Measurements from ENCODE around the gene NDUFB11.
"Not testable (repeated sequence)": the region's sequence is repeated elsewhere in the genome, so short reads cannot be mapped to it uniquely, and the experiment has no call there.

The NDUFB11 gene

DNA sequence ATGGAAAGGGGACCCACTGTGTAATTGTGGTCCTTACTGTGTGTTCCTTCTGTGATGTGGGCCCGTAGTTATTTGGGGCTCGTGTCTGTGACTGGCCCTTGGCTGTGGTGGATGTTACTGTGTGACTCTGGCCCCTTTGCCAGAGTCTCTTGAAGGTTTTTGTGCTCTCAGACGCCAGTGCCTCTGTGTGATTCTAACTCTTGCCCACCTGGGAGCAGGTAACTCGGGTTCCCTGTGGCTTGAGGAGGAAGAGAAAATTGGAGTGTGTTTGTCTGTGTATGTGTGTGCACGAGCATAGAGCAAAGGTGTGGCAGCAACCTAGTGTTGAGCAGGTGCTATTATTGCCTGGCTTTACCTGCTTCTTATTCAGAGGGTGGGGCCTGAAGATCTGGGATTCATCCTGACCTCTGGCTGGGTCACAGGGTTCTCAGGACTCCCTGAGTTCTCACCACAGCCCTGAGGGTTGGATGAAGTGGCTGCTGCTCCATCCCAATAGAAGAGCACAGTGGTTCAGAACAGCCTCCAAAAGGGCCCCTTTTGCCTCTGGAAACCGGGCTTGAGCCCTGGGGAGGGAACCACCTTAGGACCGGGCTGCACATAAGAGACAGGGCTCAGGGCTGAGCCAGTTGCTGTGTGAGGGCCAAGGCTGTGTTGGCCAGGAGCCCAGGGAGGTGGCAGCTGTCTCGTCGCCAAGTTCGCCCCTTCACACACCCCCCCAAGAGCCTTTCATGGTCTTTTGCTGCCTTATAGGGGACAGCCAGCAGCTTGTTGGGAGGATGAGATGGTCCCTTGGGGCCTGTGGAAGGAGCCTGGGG is 1.8 kb upstream of the NDUFB11 start:
- no peak for DNase-seq (ENCODE audit: low read depth)

DNA sequence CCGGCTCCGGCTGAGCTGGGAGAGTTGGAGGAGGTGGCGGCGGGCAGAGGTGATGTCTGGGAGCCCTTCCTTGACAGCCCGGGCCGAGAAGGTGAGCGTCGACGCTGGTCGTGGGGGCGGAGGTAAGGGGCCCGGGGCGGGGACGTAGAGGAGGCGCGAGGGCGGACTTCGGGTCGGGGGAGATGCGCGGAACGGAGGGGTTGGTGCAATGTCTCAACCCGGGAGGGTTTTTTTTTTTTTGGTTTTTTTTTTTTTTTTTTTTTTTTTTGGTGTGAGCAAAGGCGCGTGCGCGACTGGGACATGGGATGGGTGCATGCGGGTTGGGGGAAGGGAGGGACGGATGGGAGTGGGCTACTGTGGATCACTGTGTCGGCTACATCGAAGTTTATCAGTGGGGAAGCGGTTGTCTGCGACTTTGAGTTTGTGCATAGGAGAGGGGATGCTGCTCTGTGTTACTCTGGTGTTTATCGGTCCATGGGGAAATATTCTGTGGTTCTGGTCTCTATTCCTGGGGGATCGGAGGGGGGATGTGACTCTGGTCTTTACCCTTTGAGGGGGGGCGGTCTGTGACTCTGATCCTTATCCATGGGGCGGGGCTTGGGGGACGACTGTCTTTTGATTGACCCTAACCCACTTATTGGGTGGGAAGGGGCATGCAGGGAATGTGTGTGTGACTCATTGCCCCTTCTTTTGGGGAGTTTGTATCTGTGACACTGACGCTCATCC is 1.1 kb upstream of the NDUFB11 start:
- no peak for DNase-seq (ENCODE audit: low read depth)

DNA sequence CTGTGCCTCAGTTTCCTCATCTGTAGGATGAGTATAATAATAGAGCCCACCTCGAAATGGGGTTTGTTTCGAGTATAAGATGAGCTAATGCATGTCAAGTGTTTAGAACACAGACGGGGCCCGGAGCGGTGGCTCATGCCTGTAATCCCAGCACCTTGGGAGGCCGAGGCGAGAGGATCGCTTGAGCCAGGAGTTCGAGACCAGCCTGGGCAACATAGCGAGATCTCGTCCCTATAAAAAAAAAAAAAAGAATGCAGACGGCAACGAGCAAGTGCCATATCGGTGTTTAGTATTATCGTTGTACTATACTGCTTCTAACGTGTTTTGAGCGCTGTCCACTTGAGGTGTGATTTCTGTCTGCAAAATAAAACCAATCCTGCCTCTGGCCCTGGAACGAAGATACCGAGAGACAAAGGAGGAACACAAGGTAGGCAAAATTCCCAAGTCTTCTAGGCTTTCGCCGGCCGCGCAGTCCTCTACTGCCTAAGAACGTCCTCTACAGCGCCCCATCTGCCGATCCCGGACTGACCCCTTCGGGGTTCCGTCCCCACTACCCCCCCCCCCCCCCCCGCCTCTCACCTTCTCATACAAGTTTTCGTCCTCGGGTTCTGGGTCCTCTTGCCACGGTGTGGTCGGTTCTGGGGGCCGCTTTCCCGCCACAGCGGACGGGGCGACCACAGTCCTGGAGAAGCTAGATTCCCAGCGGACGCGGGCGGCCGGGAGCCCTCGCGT is 442 bp downstream of the NDUFB11 start:
- no peak for DNase-seq (ENCODE audit: low read depth)

DNA sequence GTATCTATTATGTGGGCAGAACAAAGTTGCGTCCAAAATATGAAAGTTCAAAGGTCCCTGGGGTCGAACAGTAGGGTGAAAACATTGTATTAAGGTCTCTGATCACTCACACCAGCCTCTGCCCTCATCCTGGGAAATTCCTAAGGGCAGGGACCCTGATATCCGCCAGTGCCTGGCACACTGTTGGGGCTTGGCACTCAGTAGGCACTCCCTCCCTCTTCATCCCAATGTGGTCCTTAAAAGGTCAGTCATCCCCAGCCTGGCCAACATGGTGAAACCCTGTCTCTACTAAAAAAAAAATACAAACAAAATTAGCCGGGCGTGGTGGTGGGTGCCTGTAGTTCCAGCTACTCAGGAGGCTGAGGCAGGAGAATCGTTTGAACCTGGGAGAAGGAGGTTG is 6.3 kb downstream of the NDUFB11 start:
- DNase-seq (ENCODE audit: low read depth): no peak

DNA sequence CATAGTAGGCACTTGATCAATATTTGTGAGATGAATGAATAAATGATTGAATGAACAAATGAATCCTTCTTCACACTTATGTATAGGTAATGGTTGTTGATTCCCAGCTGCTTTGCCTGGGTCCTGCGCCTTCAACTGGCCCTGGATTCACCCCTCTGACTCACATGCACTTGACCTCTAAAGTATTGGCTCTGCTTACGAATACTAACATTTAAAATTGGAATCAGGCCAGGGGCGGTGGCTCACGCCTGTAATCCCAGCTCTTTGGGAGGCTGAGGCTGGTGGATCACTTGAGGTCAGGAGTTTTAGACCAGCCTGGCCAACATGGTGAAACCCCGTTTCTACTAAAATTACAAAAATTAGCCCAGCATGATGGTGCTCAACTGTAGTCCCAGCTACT is 8.9 kb downstream of the NDUFB11 start:
- DNase-seq (ENCODE audit: low read depth): not testable (repeated sequence)

DNA sequence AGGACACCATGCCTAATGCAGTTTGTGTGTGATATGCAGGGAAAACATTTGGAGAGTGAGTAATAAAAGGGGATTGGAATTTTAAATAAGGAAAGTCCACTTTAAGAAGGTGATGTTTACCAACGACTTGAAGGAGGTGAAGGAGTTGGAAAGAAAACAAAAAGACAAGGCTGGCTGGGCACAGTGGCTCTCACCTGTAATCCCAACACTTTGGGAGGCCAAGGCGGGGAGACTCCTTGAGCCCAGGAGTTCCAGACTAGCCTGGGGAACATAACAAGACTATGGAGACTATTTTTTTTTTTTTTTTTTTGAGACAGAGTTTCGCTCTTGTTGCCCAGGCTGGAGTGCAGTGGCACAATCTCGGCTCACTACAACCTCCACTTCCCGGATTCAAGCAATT is 11.0 kb downstream of the NDUFB11 start:
- DNase-seq (ENCODE audit: low read depth): no peak

DNA sequence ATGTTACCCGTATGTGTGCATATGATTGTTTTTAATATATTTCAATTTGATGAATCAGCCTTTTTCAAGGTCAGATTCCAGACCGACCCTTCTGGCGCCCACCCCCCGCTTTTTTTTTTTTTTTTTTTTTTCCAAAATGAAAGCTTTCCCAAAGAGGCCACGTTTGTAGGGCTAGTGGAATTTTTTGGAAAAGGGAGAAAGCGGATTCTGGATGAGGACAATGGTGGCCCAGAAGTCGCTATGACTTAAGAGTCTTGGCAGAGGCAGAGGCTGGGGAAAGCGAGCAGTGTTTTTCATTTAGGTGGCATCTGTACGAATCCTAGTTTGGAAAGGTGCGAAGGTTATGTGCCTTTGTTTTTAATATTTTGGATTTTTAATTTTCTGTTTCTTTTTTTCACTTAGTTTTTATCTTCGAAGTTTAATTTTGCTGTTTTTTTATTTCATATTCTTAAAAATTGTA is 14.6 kb downstream of the NDUFB11 start:
- DNase-seq (ENCODE audit: low read depth): no peak

DNA sequence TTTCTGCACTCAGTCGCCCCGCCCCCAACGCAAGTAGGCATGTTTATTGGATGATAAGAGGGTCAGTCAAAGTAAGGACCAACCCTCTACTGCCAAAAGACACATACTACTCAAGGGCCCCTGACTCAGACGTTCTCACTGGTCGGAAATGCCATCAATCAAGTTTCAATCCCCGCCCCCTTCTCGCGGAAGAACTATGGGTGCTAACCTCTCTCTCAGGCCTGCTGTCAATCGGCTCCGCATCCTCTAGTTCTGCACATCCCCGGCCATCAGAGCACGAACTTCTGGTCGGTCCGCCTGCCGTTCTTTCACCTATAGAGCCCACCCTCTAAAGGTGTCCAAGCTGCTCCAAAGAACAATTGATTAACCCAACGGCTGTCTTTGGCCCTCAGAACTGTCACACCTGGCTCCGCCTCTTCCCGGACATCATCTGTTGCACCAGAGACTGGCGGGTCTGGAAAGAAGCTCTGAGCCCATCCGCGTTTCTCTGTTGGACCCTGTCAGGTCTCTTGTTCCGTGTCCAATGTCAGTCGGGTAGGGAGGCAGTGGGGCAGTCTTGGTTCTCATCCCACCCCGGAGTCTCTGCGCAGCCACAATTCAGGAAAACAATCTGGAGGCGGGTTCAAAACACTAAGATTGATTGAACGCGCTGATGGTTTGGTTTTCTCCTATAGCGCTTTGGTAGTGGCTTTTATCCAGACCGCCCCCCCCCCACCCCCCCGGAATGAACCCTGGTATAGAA is 15.2 kb downstream of the NDUFB11 start:
- DNase-seq (ENCODE audit: low read depth): peak; percentile 75

DNA sequence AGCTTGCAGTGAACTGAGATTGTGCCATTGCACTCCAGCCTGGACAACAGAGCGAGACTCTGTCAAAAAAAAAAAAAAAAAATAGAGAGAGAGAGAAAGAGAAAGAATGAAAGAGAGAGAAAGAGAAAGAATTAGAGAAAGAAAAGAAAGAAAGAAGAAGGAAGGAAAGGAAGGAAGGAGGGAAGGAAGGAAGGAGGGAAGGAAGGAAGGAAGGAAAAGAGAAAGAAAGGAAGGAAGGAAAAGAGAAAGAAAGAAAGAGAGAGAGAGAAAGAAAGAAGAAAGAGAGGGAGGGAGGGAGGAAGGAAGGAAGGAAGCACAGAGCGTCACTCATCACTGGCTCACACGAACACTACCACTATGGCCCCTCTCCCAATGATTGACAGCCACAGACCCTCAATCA is 20.0 kb downstream of the NDUFB11 start:
- DNase-seq (ENCODE audit: low read depth): not testable (repeated sequence)

DNA sequence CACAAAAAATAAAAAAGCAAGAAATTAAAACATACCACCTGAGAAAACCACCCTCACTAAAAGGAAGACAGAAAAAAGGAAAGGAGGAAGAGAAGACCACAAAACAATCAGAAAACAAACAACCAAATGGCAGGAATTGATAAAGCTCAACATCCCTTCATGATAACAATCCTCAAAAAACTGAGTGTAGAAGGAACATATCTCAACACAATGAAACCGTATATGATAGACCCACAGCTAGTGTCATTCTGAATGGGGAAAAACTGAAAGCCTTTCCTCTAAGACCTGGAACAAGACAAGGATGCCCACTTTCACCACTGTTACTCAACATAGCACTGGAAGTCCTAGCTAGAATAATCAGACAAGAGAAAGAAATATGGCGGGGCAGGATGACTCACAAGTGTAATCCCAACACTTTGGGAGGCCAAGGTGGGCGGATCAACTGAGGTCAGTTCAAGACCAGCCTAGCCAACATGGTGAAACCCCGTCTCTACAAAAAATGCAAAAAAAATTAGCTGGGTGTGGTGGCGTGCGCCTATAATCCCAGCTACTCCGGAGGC is 27.9 kb downstream of the NDUFB11 start:
- not testable (repeated sequence) for DNase-seq (ENCODE audit: low read depth)

DNA sequence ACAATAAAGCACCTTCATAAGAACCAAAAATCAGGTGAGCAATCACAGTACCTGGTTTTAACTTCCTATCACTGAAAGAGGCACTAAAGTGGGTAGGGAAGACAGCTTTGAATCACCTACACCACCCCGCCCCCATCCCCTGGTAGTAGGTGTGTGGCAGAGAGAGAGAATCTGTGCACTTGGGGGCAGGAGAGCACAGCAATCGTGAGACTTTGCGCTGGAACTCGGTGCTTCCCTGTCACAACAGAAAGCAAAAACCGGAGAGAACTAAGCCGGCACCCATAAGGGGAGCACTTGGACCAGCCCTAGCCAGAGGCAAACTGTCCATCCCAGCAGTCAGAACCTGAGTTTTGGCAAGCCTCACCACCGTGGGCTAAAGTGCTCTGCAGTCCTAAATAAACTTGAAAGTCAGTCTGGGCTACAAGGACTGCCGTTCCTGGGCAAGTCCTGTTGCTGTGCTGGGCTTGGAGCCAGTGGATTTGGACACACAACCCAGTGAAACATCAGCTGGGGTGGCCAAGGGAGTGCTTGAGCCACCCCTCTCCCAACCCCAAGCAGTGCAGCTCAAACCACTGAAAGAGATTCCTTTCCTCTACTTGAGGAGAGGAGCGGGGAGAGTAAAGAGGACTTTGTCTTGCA is 32.1 kb downstream of the NDUFB11 start:
- no peak for DNase-seq (ENCODE audit: low read depth)

DNA sequence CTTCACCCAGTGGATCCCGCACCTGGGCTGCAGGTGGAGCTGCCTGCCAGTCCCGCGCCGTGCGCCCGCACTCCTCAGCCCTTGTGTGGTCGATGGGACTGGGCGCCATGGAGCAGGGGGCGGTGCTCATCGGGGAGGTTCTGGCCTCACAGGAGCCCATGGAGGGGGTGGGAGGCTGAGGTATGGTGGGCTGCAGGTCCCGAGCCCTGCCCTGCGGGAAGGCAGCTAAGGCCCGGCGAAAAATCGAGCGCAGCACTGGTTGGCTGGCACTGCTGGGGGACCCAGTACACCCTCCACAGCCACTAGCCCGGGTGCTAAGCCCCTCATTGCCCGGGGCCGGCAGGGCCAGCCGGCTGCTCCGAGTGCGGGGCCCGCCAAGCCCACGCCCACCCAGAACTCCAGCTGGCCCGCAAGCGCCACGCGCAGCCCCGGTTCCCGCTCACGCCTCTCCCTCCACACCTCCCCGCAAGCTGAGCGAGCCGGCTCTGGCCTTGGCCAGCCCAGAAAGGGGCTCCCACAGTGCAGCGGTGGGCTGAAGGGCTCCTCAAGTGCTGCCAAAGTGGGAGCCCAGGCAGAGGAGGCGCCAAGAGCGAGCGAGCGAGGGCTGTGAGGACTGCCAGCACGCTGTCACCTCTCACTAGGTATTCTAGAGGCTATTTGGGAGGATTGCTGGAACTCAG is 33.4 kb downstream of the NDUFB11 start:
- not testable (repeated sequence) for DNase-seq (ENCODE audit: low read depth)

DNA sequence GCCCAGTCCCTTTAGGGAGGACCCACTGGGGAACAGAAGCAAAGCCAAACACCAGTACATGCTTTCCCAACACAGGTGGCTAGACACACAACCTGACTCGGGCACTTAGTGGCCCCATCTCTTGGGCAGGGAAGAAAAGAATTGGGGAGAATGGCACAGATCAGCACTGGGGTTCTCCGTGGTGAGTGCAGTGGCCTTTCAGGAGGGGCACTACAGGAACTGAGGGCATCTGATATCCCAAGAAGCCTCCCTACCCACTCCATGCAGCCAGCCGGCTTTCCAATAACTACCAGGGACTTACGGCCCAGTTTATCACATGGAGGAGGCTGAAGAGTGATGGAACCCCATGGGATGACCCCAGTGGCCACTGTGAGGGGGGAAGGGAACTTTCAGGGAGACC is 43.3 kb downstream of the NDUFB11 start:
- DNase-seq (ENCODE audit: low read depth): no peak

DNA sequence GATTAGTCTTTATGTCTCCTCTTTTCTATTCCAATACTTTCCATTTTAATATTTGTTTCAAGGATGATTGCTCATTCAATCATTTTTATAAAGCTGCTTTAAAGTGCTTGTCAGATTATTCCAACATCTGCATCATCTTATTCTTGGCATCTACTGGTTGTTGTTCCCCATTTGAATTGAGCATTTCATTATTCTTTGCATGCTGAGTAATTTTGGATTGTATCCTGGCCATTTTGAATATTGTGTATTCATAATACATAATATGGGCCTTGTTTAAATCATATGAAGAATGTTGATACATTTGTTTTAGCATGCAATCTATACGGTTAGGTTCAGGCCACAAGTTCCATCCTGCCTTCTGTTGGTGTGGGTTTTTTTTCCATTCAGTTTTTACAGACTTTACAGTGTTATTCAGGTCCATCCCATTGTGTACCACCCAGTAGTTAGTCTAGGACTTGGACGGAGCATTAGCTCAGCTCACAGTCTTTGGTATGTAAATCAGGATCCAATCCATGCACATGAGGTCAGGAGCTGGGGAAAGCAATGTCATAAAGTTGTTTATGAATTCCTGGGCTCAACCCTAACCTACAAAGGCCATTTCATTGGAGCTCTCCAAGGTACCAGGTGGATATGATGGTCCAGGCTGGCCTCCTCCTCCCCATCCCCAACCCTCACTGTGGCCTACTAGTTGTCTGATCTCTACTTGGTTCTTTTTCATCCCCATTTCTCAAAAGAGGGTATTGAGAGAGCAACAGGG is 46.0 kb downstream of the NDUFB11 start:
- DNase-seq (ENCODE audit: low read depth): no peak

DNA sequence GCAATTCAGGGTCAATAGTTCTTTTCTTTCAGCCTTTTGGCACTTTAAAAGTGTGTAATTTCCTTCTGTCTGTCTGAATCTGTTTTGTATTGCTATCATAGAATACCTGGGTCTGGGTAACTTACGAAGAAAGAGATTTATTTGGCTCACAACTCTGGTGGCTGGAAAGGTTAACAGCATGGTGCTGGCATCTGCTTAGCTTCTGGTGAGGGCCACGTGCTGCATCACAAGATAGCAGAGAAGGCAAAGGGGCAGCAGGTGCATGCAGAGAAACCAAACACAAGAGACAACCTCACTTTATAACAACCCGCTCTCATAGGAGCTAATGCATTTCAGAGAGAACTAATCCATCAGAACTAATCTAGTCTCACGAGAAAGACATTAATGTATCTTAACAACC is 47.5 kb downstream of the NDUFB11 start:
- DNase-seq (ENCODE audit: low read depth): no peak

DNA sequence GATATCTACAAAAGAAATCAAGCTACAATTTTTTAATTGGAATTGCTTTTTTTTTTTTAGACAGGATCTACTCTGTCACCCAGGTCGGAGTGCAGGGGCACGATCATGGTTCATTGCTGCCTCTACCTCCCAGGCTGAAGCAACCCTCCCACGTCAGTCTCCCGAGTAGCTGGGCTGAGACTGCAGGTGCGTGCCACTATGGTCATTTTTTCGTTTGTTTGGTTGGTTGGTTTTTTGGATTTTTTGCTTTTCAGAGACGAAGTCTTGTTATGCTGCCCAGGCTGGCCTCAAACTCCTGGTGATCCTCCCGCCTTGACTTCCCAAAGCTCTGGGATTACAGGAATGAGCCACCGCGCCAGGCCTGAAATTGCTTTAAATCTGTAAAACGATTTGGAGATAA is 50.6 kb downstream of the NDUFB11 start:
- no peak for DNase-seq (ENCODE audit: low read depth)

DNA sequence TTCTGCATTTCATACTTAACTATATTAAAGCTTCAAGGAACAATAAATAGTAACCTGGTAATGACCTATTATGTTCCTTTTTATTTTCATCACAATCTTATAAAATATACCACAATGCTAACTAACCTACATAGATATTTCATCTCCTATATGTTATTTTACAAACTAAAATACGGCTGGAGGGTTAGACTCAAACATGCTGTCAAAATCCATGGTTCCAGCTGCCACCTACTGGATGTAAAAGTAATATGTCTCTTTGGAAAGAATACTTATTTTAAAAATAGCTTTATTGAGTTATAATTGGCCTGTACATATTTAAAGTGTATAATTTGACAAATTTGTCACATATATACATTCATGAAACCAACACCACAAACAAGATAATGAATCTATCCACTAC is 51.3 kb downstream of the NDUFB11 start:
- DNase-seq (ENCODE audit: low read depth): no peak
